ENCODE measurements around the gene LTBP1.

Gene LTBP1

DNA sequence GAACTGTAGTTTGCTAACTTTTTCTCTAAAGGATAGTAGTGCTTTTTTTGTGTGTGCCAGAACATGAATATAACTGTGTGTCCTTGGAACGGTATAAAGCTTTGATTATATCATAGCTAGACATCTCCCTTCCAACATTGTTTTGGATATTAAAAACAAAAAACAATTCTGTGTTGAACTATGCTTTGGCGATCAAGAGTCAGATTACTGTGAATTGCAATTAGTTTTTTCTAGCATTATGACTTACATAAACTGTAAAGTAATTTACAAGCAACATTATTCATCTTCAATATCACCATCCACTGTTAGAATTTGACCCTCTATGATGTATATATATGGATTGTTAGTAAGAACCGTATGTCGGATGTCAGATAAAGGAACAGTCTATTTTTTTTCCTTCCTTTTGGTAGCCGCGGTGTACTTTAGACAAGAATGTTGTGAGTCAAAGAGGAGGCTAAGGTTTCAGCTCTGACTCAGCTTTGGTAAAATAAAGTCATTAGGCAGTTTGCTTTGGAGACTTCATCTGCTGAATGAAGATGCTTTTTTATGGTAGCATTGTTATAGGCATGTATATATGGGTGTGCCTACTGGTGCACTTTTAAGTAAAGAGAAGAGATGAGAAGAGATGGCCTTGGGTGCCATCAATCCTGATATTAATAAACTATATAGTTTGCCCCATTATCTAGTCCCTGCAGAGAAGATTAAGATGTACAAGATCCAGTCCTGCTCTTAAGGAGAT, 76.4 kb downstream of the LTBP1 start:
- Histone ChIP-seq H3K27ac (ENCODE audit: low read depth, low read length) (no peak overlapping the region), H3K36me3 (ENCODE audit: control insufficient read depth, insufficient read depth, low read length) (no peaks in the 10 kb centered on the region), H3K9ac (ENCODE audit: low read depth, low read length) (no peak overlapping the region), H3K4me1 (ENCODE audit: control insufficient read depth, insufficient read depth, low read length) (peaks cover 14% of the 10 kb centered on the region), H3K9me3 (ENCODE audit: control insufficient read depth, insufficient read depth, low read length) (no peaks in the 10 kb centered on the region), H3K27me3 (ENCODE audit: control insufficient read depth, insufficient read depth, low read length) (no peaks in the 10 kb centered on the region), H3K4me3 (ENCODE audit: low read depth, low read length) (no peak overlapping the region)

- H3K27ac ChIP-seq (ENCODE audit: low read depth, low read length): no peak overlapping the region
Measured at GRCh38 chr2:33023728-33024500, 77.2 kb downstream of the LTBP1 start.

DNA sequence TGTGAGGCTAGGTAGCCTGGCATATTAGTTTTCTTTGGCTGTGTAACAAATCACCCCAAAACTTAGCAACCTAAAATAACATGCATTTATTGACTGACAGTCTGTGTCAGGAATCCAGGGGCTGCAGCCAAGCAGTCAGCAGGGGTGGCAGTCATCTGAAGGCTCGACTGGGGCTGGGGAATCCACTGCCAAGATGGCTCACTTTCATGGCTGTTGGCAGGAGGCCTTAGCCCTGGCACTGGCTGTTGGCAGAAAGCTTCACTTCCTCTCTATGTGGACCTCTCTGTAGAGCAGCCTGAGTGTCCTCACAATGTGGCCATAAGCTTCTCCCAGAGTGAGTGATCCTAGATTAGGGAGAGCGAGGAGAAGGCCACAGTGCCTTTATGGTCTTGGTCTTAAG, 78.0 kb downstream of the LTBP1 start:
- Histone ChIP-seq H3K27me3 (ENCODE audit: control insufficient read depth, insufficient read depth, low read length) (no peaks in the 10 kb centered on the region), H3K4me3 (ENCODE audit: low read depth, low read length) (no peak overlapping the region), H3K4me1 (ENCODE audit: control insufficient read depth, insufficient read depth, low read length) (peaks cover 14% of the 10 kb centered on the region), H3K9ac (ENCODE audit: low read depth, low read length) (no peak overlapping the region), H3K9me3 (ENCODE audit: control insufficient read depth, insufficient read depth, low read length) (no peaks in the 10 kb centered on the region), H3K27ac (ENCODE audit: low read depth, low read length) (no peak overlapping the region), H3K36me3 (ENCODE audit: control insufficient read depth, insufficient read depth, low read length) (no peaks in the 10 kb centered on the region)

More at GRCh38 chr2:33023728-33024500, 77.2 kb downstream of the LTBP1 start:
- no peaks in the 10 kb centered on the region for H3K27me3 ChIP-seq (ENCODE audit: control insufficient read depth, insufficient read depth, low read length)
- H3K4me3 ChIP-seq (ENCODE audit: low read depth, low read length): no peak overlapping the region
- H3K9me3 ChIP-seq (ENCODE audit: control insufficient read depth, insufficient read depth, low read length): no peaks in the 10 kb centered on the region
- no peak overlapping the region for H3K9ac ChIP-seq (ENCODE audit: low read depth, low read length)
- peaks cover 14% of the 10 kb centered on the region for H3K4me1 ChIP-seq (ENCODE audit: control insufficient read depth, insufficient read depth, low read length)
- no peaks in the 10 kb centered on the region for H3K36me3 ChIP-seq (ENCODE audit: control insufficient read depth, insufficient read depth, low read length)

DNA sequence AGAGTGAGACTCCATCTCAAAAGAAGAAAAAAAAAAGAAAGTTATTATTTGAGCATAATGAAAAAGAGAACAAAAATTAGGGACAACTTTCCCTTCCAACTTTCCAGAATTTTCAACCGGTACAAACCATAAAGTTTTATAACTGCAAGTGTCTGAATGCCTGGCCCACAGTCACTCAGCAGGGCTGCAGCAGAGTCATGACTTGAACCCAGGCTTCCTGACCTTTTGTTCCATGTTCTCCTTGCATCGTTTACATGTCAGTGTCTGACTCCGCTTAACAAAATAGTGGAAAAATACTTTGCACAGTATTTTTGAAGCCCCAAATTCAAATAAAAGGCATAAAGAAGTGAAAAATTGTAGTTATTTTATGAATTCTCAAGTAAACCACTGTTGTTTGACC, 82.7 kb downstream of the LTBP1 start:
- Histone ChIP-seq H3K27me3 (ENCODE audit: control insufficient read depth, insufficient read depth, low read length) (no peaks in the 10 kb centered on the region), H3K4me1 (ENCODE audit: control insufficient read depth, insufficient read depth, low read length) (no peaks in the 10 kb centered on the region), H3K4me3 (ENCODE audit: low read depth, low read length) (no peak overlapping the region), H3K9me3 (ENCODE audit: control insufficient read depth, insufficient read depth, low read length) (no peaks in the 10 kb centered on the region), H3K27ac (ENCODE audit: low read depth, low read length) (no peak overlapping the region), H3K36me3 (ENCODE audit: control insufficient read depth, insufficient read depth, low read length) (no peaks in the 10 kb centered on the region), H3K9ac (ENCODE audit: low read depth, low read length) (no peak overlapping the region)

DNA sequence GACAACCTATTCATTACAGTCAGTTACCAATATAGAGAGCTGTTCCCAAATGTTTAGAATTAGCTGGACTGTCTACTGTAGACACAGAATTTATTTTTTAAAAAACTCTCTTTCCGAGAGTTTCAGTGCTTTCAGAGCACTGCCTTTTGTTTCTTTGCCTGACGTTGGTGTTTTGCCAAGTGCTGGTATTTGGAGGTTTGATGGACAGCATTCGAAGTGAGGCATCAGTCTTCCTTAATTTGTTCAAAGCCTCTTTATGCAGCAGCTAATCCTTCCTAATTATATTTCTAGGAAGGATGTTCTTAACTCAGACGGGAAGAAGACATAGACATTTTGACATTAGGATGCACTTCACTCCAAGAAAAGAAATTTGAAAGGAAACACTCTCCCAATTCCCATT, 83.2 kb downstream of the LTBP1 start:
- Histone ChIP-seq H3K4me3 (ENCODE audit: low read depth, low read length) (no peak overlapping the region), H3K9ac (ENCODE audit: low read depth, low read length) (no peak overlapping the region), H3K27me3 (ENCODE audit: control insufficient read depth, insufficient read depth, low read length) (no peaks in the 10 kb centered on the region), H3K36me3 (ENCODE audit: control insufficient read depth, insufficient read depth, low read length) (no peaks in the 10 kb centered on the region), H3K4me1 (ENCODE audit: control insufficient read depth, insufficient read depth, low read length) (no peaks in the 10 kb centered on the region), H3K27ac (ENCODE audit: low read depth, low read length) (no peak overlapping the region), H3K9me3 (ENCODE audit: control insufficient read depth, insufficient read depth, low read length) (no peaks in the 10 kb centered on the region)

- no peak overlapping the region for H3K27ac ChIP-seq (ENCODE audit: low read depth, low read length)
- no peaks in the 10 kb centered on the region for H3K9me3 ChIP-seq (ENCODE audit: control insufficient read depth, insufficient read depth, low read length)
- H3K36me3 ChIP-seq (ENCODE audit: control insufficient read depth, insufficient read depth, low read length): no peaks in the 10 kb centered on the region
- no peak overlapping the region for H3K9ac ChIP-seq (ENCODE audit: low read depth, low read length)
- H3K4me1 ChIP-seq (ENCODE audit: control insufficient read depth, insufficient read depth, low read length): no peaks in the 10 kb centered on the region
- no peaks in the 10 kb centered on the region for H3K27me3 ChIP-seq (ENCODE audit: control insufficient read depth, insufficient read depth, low read length)
- H3K4me3 ChIP-seq (ENCODE audit: low read depth, low read length): no peak overlapping the region
Measured at GRCh38 chr2:33030326-33030725, 83.6 kb downstream of the LTBP1 start.

- H3K9ac ChIP-seq (ENCODE audit: low read depth, low read length): no peak overlapping the region
- H3K4me1 ChIP-seq (ENCODE audit: control insufficient read depth, insufficient read depth, low read length): no peaks in the 10 kb centered on the region
- no peaks in the 10 kb centered on the region for H3K36me3 ChIP-seq (ENCODE audit: control insufficient read depth, insufficient read depth, low read length)
- H3K4me3 ChIP-seq (ENCODE audit: low read depth, low read length): no peak overlapping the region
- H3K27ac ChIP-seq (ENCODE audit: low read depth, low read length): no peak overlapping the region
- H3K9me3 ChIP-seq (ENCODE audit: control insufficient read depth, insufficient read depth, low read length): no peaks in the 10 kb centered on the region
- no peaks in the 10 kb centered on the region for H3K27me3 ChIP-seq (ENCODE audit: control insufficient read depth, insufficient read depth, low read length)
Measured at GRCh38 chr2:33032245-33032644, 85.5 kb downstream of the LTBP1 start.

- Histone ChIP-seq H3K27me3 (ENCODE audit: control insufficient read depth, insufficient read depth, low read length) (no peaks in the 10 kb centered on the region), H3K4me3 (ENCODE audit: low read depth, low read length) (no peak overlapping the region), H3K36me3 (ENCODE audit: control insufficient read depth, insufficient read depth, low read length) (no peaks in the 10 kb centered on the region), H3K4me1 (ENCODE audit: control insufficient read depth, insufficient read depth, low read length) (no peaks in the 10 kb centered on the region), H3K9me3 (ENCODE audit: control insufficient read depth, insufficient read depth, low read length) (no peaks in the 10 kb centered on the region), H3K9ac (ENCODE audit: low read depth, low read length) (no peak overlapping the region), H3K27ac (ENCODE audit: low read depth, low read length) (no peak overlapping the region)
Measured at GRCh38 chr2:33033606-33034081, 86.9 kb downstream of the LTBP1 start.

DNA sequence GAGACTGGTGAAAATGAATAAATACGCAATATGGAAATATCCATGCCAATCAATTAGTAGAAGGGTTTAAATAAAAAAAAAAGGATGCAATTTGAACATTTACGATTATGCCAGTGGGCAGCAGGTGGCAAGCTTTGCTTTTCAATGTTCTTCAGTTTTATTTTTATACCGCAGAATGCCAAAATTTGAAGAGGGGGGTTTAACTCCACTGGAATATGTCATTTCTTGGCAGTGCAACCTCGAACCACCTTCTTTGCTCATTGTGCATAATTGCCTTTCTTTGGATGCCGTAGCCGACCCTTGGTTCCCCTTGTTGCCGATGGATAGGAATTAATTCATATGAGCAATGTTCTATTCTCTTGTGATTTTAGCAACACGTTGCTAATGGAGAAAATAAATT, 88.0 kb downstream of the LTBP1 start:
- Histone ChIP-seq H3K36me3 (ENCODE audit: control insufficient read depth, insufficient read depth, low read length) (no peaks in the 10 kb centered on the region), H3K9ac (ENCODE audit: low read depth, low read length) (no peak overlapping the region), H3K4me1 (ENCODE audit: control insufficient read depth, insufficient read depth, low read length) (no peaks in the 10 kb centered on the region), H3K9me3 (ENCODE audit: control insufficient read depth, insufficient read depth, low read length) (no peaks in the 10 kb centered on the region), H3K27me3 (ENCODE audit: control insufficient read depth, insufficient read depth, low read length) (no peaks in the 10 kb centered on the region), H3K27ac (ENCODE audit: low read depth, low read length) (no peak overlapping the region), H3K4me3 (ENCODE audit: low read depth, low read length) (no peak overlapping the region)

DNA sequence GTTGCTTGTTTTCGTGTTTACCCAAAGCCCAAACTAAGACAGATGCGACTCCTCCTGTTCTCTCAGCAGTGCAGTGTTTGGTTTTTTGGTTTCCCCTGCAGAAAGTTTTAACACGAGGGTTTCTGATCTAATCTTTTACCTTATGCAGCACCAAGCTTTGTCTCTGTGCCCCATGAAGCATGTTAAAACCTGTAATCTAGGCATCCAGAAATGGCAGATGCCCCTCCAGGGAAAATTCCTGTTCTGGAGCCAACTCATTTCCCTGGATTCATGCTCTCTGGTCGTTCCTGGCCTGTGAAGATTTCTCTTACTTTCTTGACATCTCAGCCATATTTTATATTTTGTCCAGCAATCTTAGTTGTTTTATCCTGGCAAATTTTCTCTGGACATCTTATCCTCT, 91.5 kb downstream of the LTBP1 start:
- H3K9me3 ChIP-seq (ENCODE audit: control insufficient read depth, insufficient read depth, low read length): no peaks in the 10 kb centered on the region
- no peak overlapping the region for H3K27ac ChIP-seq (ENCODE audit: low read depth, low read length)
- H3K36me3 ChIP-seq (ENCODE audit: control insufficient read depth, insufficient read depth, low read length): no peaks in the 10 kb centered on the region
- H3K4me3 ChIP-seq (ENCODE audit: low read depth, low read length): no peak overlapping the region
- H3K9ac ChIP-seq (ENCODE audit: low read depth, low read length): no peak overlapping the region
- H3K4me1 ChIP-seq (ENCODE audit: control insufficient read depth, insufficient read depth, low read length): no peaks in the 10 kb centered on the region
- no peaks in the 10 kb centered on the region for H3K27me3 ChIP-seq (ENCODE audit: control insufficient read depth, insufficient read depth, low read length)

- Histone ChIP-seq H3K36me3 (ENCODE audit: control insufficient read depth, insufficient read depth, low read length) (no peaks in the 10 kb centered on the region), H3K27me3 (ENCODE audit: control insufficient read depth, insufficient read depth, low read length) (no peaks in the 10 kb centered on the region), H3K9me3 (ENCODE audit: control insufficient read depth, insufficient read depth, low read length) (no peaks in the 10 kb centered on the region), H3K4me1 (ENCODE audit: control insufficient read depth, insufficient read depth, low read length) (no peaks in the 10 kb centered on the region), H3K9ac (ENCODE audit: low read depth, low read length) (no peak overlapping the region), H3K27ac (ENCODE audit: low read depth, low read length) (no peak overlapping the region), H3K4me3 (ENCODE audit: low read depth, low read length) (no peak overlapping the region)
Measured at GRCh38 chr2:33038799-33039198, 92.0 kb downstream of the LTBP1 start.

Data from HUES48 (cell line).